Activated CD8-positive, alpha-beta memory T cell treated with anti-CD3 and anti-CD28 coated beads, Interleukin-2, amount 10 ng/mL, durations not matched to agents 7 days and 5 days (primary cell): ENCODE measurements around the gene PPP2R2D. TPM values are rescaled to one million over a fixed set of nuclear protein-coding genes. Genes with fewer than 3 reads are reported as not detected.

Experiments used
- ATAC-seq: fragments of 150-1000 bp; cut with Tn5 transposase; one replicate; pipeline ENCODE4 v1.10.0; 2021; ENCODE audit warnings: moderate library complexity
- CTCF ChIA-PET: fragments of 350-600 bp; sonication (Branson Sonifier 250); formaldehyde crosslinking; loops from one replicate; lab custom pipeline; 2021; ENCODE audit warnings: antibody characterized with exemption; lab: Charles Lee
- DNase-seq: peaks from one replicate; pipeline ENCODE4 v3.0.0-alpha.2; 2020
- H3K27ac Mint-ChIP-seq: one replicate; pipeline ENCODE4 v1.8.0; 2021; ENCODE audit warnings: mild to moderate bottlenecking, mixed read lengths
- H3K27me3 Mint-ChIP-seq: one replicate; pipeline ENCODE4 v1.8.0; 2021; ENCODE audit warnings: mixed read lengths
- H3K36me3 Mint-ChIP-seq: one replicate; pipeline ENCODE4 v1.8.0; 2021; ENCODE audit warnings: mild to moderate bottlenecking, mixed read lengths
- H3K4me1 Mint-ChIP-seq: one replicate; pipeline ENCODE4 v1.8.0; 2021; ENCODE audit warnings: mixed read lengths
- H3K4me3 Mint-ChIP-seq: one replicate; pipeline ENCODE4 v1.8.0; 2021; ENCODE audit warnings: mild to moderate bottlenecking, moderate library complexity, mixed read lengths
- H3K9me3 Mint-ChIP-seq: one replicate; pipeline ENCODE4 v1.8.0; 2022; ENCODE audit warnings: low read depth, mixed read lengths
- total RNA-seq, 2 experiments: library from RNA; stranded (reverse); gene quantifications; one replicate each; pipeline ENCODE4 v1.2.3, GENCODE V29; 2021

The PPP2R2D gene
- total RNA-seq, 2 experiments from 2014 or later: 36.0 to 41.9 TPM

DNA sequence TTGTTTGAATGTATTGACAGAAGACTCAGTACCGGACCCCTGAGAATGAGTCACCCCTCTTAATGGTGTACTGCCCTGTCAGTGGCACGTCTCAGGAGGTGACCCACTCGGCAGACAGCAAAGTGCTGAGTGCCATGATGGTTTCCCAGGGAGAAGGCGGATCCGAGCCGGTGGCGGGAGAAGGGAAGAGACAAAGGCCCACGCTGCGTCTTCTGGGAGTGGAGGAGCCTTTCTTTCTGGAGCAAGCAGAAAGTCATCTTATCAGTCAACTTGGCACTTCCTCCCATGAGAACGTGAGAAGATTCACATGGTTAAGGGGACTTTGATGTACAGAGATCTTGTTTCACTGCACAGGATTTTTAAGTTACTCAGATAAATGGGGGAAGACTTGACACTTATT, 14.6 kb upstream of the PPP2R2D start:
- H3K27ac Mint-ChIP-seq: no peak overlapping the region

DNA sequence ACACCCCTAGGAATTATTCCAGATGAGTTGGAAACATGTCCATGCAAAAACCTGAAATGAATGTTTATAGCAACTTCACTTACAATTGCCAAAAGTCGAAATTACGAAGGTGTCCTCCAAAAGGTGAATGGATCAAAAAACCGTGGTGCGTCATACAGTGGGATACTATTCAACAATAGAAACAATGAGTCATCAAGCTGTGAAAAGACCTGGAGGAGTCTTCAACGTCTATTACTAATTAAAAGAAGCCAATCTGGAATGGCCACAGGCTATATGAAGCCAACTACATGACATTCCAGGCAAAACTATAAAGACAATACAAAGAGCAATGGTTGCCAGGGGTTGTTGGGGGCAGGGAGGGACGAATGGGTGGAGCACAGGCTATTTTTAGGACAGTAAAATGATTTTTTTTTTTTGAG, 12.6 kb upstream of the PPP2R2D start:
- H3K4me3 Mint-ChIP-seq: no peak overlapping the region

More for the DNA sequence above, 14.6 kb upstream of the PPP2R2D start:
- no peak overlapping the region for H3K4me3 Mint-ChIP-seq
- no peaks in the 10 kb centered on the region for H3K36me3 Mint-ChIP-seq
- H3K4me1 Mint-ChIP-seq: peaks cover 3% of the 10 kb centered on the region
- H3K27me3 Mint-ChIP-seq: peaks cover 5% of the 10 kb centered on the region
- CTCF ChIA-PET: interaction anchor here (0.6 to 2.9 kb wide), 25 partner anchors 9 to 277 kb away, joined by 3 to 81 read pairs (median 5); partner anchors contain the start of gene BNIP3
- no peaks in the 10 kb centered on the region for H3K9me3 Mint-ChIP-seq
- DNase-seq (no peak), ATAC-seq (no peak)

DNA sequence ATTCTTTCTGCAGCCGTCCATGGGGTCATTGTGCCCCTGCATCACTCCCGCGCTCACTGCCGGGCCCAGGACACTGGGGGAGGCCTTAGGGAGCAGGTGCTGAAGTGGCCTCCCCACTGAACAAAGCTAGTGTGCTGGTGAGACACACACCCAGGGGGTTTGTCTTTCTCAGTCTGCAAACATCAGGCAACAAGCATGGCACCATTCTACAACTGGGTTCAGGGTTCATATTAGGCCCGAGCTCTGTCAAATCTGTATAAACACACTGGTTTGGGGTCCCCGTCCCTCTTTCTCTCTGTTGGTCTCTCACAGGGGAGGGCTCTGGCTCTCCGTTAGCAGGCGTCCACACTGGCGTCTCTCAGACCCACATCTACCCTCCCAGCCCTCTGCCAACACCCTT, 11.1 kb upstream of the PPP2R2D start:
- no peak for ATAC-seq
- no peaks in the 10 kb centered on the region for H3K36me3 Mint-ChIP-seq
- peaks cover 10% of the 10 kb centered on the region for H3K27me3 Mint-ChIP-seq
- CTCF ChIA-PET: interaction anchor here (2.2 kb wide), 1 partner anchor 133 kb away, joined by 13 read pairs; no protein-coding TSS in a partner anchor
- DNase-seq: no peak
- H3K4me3 Mint-ChIP-seq: no peak overlapping the region
- H3K27ac Mint-ChIP-seq: no peak overlapping the region
- peaks cover 3% of the 10 kb centered on the region for H3K4me1 Mint-ChIP-seq
- H3K9me3 Mint-ChIP-seq: no peaks in the 10 kb centered on the region

More for the DNA sequence above, 12.6 kb upstream of the PPP2R2D start:
- CTCF ChIA-PET: interaction anchor here (2.2 to 2.9 kb wide), 2 partner anchors 8 to 135 kb away, joined by 13 to 22 read pairs; no protein-coding TSS in a partner anchor
- H3K4me1 Mint-ChIP-seq: peaks cover 3% of the 10 kb centered on the region
- no peak overlapping the region for H3K27ac Mint-ChIP-seq
- no peaks in the 10 kb centered on the region for H3K36me3 Mint-ChIP-seq
- DNase-seq: no peak
- no peak for ATAC-seq
- H3K9me3 Mint-ChIP-seq: no peaks in the 10 kb centered on the region
- H3K27me3 Mint-ChIP-seq: peaks cover 9% of the 10 kb centered on the region

DNA sequence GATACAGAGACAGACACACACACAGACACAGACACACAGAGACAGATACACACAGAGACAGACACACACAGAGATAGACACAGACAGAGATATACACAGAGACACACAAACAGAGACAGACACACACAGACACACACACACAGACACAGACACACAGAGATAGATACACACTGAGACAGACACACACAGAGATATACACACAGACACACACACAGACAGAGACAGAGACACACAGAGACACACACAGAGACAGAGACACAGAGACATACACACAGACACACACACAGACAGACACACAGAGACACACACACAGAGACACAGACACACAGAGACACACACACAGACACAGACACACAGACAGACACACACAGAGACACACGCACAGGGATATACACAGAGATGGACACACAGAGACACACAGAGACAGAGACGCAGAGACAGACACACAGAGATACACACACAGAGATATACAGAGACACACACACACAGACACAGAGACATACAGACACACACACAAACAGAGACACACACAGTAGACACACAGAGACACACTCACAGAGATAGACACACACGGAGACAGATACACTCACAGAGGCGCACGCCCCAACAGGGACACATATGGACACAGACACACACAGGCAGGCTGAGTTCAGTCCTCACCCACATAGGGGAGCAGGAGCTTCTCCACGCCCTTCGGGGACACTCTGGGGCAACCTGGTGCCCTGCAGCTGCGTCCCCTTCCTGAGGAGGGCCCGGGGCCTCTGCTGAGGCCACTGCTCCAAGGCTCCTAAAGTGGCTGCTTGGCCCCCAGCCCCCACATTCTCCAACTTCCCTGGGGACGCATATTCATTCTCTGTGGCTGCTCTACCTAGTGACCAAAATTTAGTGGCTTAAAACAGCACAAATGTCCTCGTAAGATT, 10.3 kb upstream of the PPP2R2D start:
- CTCF ChIA-PET: interaction anchor here (1.2 to 2.1 kb wide), 2 partner anchors 10 to 132 kb away, joined by 3 to 7 read pairs; partner anchors contain the start of gene PPP2R2D
- DNase-seq: no peak
- no peak overlapping the region for H3K27ac Mint-ChIP-seq

DNA sequence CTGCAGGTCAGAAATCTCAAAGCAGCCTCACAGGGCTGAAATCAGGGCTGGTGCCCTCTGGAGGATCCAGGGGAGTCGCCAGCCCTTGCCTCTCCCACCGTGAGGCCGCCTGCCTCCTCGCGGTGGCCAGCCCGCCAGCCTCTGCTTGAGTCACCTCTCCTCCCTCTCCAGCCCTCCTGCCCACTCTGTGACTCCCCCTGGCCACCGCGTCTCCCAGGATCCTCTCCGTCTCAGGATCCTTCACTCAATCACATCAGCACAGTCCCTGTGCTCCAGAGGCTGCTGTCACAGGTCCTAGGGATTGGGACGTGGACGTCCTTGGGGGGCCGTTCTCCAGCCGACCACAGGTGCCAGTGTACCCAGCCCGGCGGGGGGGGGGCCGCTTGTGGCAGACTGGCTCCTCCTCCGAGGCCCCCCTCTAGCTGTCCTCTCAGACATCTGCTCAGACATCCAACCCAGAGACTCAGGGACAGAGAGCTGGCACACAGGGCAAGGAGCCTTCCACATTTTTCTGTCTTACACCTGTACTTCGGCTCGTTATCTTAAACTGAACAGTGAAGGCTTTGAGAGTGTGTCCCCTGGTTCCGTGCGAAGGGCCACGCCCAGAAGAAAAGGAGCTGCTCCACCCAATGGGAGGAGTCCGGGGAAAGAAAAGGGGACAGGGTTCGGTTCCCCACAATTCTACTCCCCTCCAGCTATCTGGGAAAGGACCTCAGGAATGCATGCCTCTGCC, 9.4 kb upstream of the PPP2R2D start:
- Mint-ChIP-seq H3K27ac (no peak overlapping the region), H3K4me1 (peaks cover 13% of the 10 kb centered on the region), H3K36me3 (no peaks in the 10 kb centered on the region), H3K27me3 (peaks cover 7% of the 10 kb centered on the region), H3K9me3 (no peaks in the 10 kb centered on the region), H3K4me3 (no peak overlapping the region)
- no peak for ATAC-seq
- CTCF ChIA-PET: interaction anchor here (1.0 to 2.1 kb wide), 3 partner anchors 9 to 134 kb away, joined by 3 to 7 read pairs (median 4); partner anchors contain the start of gene PPP2R2D
- DNase-seq: no peak

More for the DNA sequence above, 10.3 kb upstream of the PPP2R2D start:
- Mint-ChIP-seq H3K36me3 (no peaks in the 10 kb centered on the region), H3K27me3 (peaks cover 10% of the 10 kb centered on the region), H3K4me3 (no peak overlapping the region), H3K4me1 (peaks cover 5% of the 10 kb centered on the region), H3K9me3 (no peaks in the 10 kb centered on the region)
- ATAC-seq: no peak

DNA sequence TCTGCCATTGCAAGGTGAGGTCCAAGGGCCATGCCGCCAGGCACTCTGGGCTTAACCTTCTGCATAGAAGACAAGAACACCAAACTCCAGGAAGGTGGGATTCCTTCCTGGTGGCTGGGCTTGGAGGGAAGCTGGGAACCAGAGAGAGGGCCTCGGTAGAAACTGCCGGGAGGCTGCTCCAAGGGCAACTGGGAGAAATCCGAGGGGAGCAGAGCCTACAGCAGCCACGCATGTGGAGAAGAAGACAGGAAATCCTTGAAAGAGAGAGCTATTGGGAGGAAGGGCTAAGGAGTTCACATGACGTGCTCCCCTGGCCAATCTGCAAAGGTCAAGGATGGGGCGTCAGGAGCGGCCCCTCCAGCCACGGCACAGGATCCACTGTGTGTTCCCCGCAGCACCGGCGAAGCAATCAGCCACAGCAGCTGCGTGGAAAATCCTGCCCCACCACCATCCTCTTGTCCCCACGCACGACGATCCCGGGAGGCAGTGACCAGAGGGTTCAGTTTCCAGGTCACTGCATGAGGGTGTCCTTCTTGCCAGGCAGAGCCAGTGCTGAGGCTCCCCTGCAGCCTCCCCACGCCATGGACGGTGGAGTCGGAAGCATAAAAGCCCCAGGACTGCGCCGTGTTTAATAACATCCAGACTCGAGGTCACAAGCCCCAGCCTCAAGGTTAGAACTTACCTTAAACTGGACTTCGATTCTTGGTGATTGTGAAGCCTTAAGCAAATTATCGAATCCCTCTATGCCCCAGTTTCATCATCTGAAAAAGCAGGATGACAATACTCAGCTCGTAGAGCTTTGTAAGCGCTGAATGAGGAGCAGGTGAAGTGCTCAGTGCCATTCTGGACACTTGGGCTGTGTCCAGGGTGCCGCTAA, 8.6 kb upstream of the PPP2R2D start:
- Mint-ChIP-seq H3K4me1 (peaks cover 20% of the 10 kb centered on the region), H3K27me3 (peaks cover 5% of the 10 kb centered on the region), H3K4me3 (no peak overlapping the region), H3K9me3 (no peaks in the 10 kb centered on the region), H3K36me3 (no peaks in the 10 kb centered on the region), H3K27ac (no peak overlapping the region)
- no peak for DNase-seq
- ATAC-seq: no peak
- CTCF ChIA-PET: interaction anchor here (1.0 to 2.1 kb wide), 2 partner anchors 131 to 133 kb away, joined by 4 to 7 read pairs; no protein-coding TSS in a partner anchor

DNA sequence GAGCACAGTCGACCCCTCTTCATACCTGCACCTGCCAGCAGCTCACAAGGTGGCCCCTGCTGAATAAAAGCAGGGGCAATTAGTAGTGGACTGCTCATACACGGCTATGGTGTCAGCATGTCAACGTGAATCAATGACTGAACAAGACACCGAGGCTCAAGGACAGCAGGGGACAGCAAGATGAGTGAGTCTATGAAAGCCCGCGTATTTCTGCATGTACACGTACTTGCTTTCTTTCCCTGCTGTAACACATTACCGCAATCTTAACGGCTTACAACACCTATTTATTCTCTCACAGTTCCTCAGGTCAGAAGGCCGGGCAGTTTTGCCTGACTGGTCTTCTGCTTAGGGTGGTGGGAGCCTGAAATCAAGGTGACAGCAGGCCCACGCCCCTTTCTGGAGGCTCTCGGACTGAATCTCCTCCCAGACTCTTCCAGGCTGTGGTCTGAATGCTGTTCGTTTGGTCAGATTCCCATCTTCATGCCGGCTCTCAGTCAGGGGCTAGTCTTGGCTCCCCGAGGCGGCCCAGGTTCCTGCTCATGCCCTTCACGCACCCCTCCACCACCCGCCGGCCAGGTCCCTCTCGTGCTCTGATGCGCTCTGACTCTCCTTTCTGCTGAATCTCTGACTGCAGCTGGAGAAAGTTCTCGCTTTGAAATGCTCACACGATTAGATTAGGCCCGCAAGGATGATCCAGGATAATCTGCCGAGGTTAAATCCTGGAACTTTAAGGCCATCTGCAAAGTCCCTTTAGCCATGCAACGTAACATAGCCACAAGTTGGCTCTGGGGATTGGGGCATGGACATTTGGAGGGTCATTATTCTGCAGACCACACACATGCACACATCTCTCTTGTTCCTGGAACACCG, 7.8 kb upstream of the PPP2R2D start:
- ATAC-seq (no peak), DNase-seq (no peak)
- H3K4me3 Mint-ChIP-seq: no peak overlapping the region
- H3K9me3 Mint-ChIP-seq: no peaks in the 10 kb centered on the region
- peaks cover 5% of the 10 kb centered on the region for H3K27me3 Mint-ChIP-seq
- H3K36me3 Mint-ChIP-seq: no peaks in the 10 kb centered on the region
- no peak overlapping the region for H3K27ac Mint-ChIP-seq
- H3K4me1 Mint-ChIP-seq: peaks cover 24% of the 10 kb centered on the region
- CTCF ChIA-PET: interaction anchor here (2.1 kb wide), 1 partner anchor 130 kb away, joined by 7 read pairs; no protein-coding TSS in a partner anchor

DNA sequence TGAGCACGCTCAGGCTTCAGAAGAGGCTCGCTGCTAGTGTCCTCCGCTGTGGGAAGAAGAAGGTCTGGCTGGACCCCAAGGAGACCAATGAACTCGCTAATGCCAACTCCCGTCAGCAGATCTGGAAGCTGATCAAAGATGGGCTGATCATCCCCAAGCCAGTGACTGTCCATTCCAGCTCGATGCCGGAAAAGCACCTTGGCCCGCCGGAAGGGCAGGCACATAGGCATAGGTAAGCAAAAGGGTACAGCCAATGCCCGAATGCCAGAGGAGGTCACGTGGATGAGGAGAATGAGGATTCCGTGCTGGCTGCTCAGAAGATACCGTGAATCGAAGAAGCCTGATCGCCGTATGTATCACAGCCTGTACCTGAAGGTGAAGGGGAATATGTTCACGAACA, 5.7 kb upstream of the PPP2R2D start:
- Mint-ChIP-seq H3K9me3 (no peaks in the 10 kb centered on the region), H3K36me3 (no peaks in the 10 kb centered on the region), H3K27me3 (peaks cover 18% of the 10 kb centered on the region), H3K4me1 (peaks cover 27% of the 10 kb centered on the region), H3K4me3 (no peak overlapping the region), H3K27ac (no peak overlapping the region)
- CTCF ChIA-PET: interaction anchor here (2.5 to 3.4 kb wide), 2 partner anchors 9 to 128 kb away, joined by 15 to 22 read pairs; no protein-coding TSS in a partner anchor
- no peak for ATAC-seq
- no peak for DNase-seq

DNA sequence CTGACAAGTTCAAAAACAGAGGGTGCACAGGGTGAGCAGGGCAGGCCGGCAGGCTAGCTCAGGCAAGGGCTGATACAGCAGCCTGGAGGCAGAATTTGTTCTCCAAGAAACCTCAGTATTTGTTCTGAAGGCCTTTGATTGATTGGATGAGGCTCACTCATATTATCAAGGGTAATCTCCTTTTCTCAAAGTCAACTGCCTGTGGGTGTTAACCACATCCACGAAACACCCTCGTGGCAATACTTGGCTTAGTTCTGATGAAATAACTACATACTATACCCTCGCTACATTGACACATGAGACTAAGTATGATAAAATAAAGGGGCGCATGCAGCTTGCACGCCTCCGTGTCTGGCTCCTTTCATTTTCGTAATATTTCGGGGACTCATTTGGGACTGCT, 4.4 kb upstream of the PPP2R2D start:
- no peaks in the 10 kb centered on the region for H3K36me3 Mint-ChIP-seq
- H3K4me3 Mint-ChIP-seq: peak overlapping the region; percentile 27
- H3K4me1 Mint-ChIP-seq: peaks cover 27% of the 10 kb centered on the region
- H3K27me3 Mint-ChIP-seq: peaks cover 18% of the 10 kb centered on the region
- ATAC-seq: peak; percentile 7
- DNase-seq: peak; percentile 84
- no peaks in the 10 kb centered on the region for H3K9me3 Mint-ChIP-seq
- peak overlapping the region; percentile 72 for H3K27ac Mint-ChIP-seq
- CTCF ChIA-PET: interaction anchor here (0.9 to 3.4 kb wide), 5 partner anchors 8 to 127 kb away, joined by 3 to 22 read pairs (median 4); no protein-coding TSS in a partner anchor

DNA sequence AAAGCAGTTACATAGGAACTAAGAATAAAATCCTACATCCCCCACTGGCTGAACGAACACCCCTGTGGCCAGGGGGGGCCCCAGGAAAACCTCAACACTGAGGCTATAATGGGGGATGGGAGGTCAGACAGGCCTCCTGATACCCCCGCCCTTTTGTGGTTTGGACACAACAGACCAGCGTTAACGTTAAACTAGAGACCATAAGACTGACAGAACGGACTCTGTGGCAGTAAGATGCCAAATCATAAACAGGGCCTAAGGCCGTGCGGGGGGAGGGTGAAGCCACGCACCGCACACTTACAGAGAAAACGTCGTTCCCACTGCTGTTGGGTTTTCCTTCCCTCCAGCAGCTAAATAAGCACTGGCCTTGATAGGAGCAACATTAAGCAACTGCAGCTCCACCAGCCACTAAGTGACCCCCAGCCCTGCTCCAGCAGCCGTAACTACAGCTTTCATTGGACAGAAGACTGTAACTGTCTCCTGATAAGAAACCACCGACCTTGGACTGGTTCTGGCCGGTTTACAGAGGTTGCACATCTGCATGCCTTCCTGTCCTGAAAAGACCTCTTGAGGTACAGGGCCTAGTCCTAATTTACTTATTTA, 3.4 kb upstream of the PPP2R2D start:
- no peak overlapping the region for H3K4me3 Mint-ChIP-seq
- H3K36me3 Mint-ChIP-seq: peaks cover 3% of the 10 kb centered on the region
- peak overlapping the region; percentile 1 for H3K27ac Mint-ChIP-seq
- H3K4me1 Mint-ChIP-seq: peaks cover 34% of the 10 kb centered on the region
- H3K9me3 Mint-ChIP-seq: no peaks in the 10 kb centered on the region
- DNase-seq: no peak
- CTCF ChIA-PET: interaction anchor here (0.8 to 3.4 kb wide), 4 partner anchors 7 to 126 kb away, joined by 3 to 22 read pairs (median 10); no protein-coding TSS in a partner anchor
- no peak for ATAC-seq
- H3K27me3 Mint-ChIP-seq: peaks cover 18% of the 10 kb centered on the region

DNA sequence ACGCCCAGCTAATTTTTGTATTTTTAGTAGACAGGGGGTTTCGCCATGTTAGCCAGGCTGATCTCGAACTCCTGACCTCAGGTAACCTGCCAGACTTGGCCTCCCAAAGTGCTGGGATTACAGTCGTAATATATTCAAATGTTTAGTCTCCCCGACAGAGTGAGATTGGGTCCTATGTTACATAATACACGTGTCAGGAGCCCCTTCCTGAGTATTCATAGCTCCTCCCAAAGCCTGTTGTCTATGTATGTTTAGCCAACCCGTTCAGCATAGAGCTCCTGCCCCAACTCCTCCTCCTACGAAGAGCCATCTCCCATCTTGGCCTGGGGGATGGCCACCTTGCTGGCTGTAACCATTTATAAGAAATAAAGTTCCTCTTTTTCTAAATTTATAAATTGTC, 2.7 kb upstream of the PPP2R2D start:
- H3K27me3 Mint-ChIP-seq: peaks cover 16% of the 10 kb centered on the region
- peaks cover 39% of the 10 kb centered on the region for H3K4me1 Mint-ChIP-seq
- no peaks in the 10 kb centered on the region for H3K9me3 Mint-ChIP-seq
- no peak overlapping the region for H3K4me3 Mint-ChIP-seq
- ATAC-seq (no peak), DNase-seq (no peak)
- CTCF ChIA-PET: interaction anchor here (0.8 kb wide), 1 partner anchor 12 kb away, joined by 3 read pairs; no protein-coding TSS in a partner anchor
- H3K36me3 Mint-ChIP-seq: peaks cover 3% of the 10 kb centered on the region
- no peak overlapping the region for H3K27ac Mint-ChIP-seq
